HepG2 (cell line): ENCODE measurements around the gene GRIFIN. TPM values are rescaled to one million over a fixed set of nuclear protein-coding genes. Genes with fewer than 3 reads are reported as not detected.

Experiments
- ATAC-seq: fragments of 200-7000 bp; cut with Tn5 transposase; 3 replicates; pipeline ENCODE4 v1.9.1; 2020; ENCODE audit warnings: mild to moderate bottlenecking, moderate library complexity
- BruUV-seq: library from RNA; stranded (reverse); fragments of 400-500 nt; replicated peaks from 2 replicates; lab custom pipeline; 2021; lab: Mats Ljungman, UMichigan
- CTCF ChIA-PET: fragments of 300-600 bp; formaldehyde crosslinking; extraction: SDS; loops from one replicate; lab custom pipeline; 2021; ENCODE audit warnings: low total read pairs, inconsistent platforms, low intra/inter-chr PET ratio; lab: Yijun Ruan, JAX
- POLR2A ChIA-PET: fragments of 350-600 bp; sonication (Branson Sonifier 250); formaldehyde crosslinking; loops from one replicate; lab custom pipeline; 2020; ENCODE audit warnings: antibody characterized with exemption, inconsistent platforms; lab: Yijun Ruan, JAX
- DNase-seq: peaks from one replicate; pipeline ENCODE4 v3.0.0-alpha.2; 2015; ENCODE audit warnings: low spot score
- FAIRE-seq: peaks from 3 replicates; lab custom pipeline; 2011; peaks lifted over from hg19 to GRCh38; lab: Jason Lieb, UNC
- H2AFZ ChIP-seq: one replicate; pipeline ENCODE4 v1.6.1; 2011; ENCODE audit warnings: low read length, inconsistent platforms
- H3K27ac ChIP-seq: fragments of 300-600 bp; 3 replicates; pipeline ENCODE4 v1.8.0; 2011; ENCODE audit warnings: mixed run types, mild to moderate bottlenecking, mixed read lengths, low read length, inconsistent platforms; ENCODE audit not compliant: insufficient read depth; ENCODE audit errors: extremely low read length
- H3K27me3 ChIP-seq, 2 experiments: fragments of 200-600 bp in 1 of 2; 2 replicates in 1 of 2; 3 replicates in 1 of 2; pipeline versions ENCODE4 v1.6.0 to v1.8.0; 2011; ENCODE audit warnings: low read length in 2 of 2, mild to moderate bottlenecking in 2 of 2, moderate library complexity in 2 of 2, inconsistent platforms in 1 of 2; ENCODE audit not compliant: insufficient read depth in 2 of 2, control insufficient read depth in 1 of 2
- H3K36me3 ChIP-seq, 2 experiments: fragments of 200-600 bp in 1 of 2; replicated peaks in 1 of 2; 2 replicates in 1 of 2; 3 replicates in 1 of 2; pipeline versions ENCODE4 v1.5.1 to v1.8.0; 2011; ENCODE audit warnings: low read length in 2 of 2, inconsistent platforms in 1 of 2; ENCODE audit not compliant: insufficient read depth in 2 of 2, control insufficient read depth in 1 of 2
- H3K4me1 ChIP-seq: 2 replicates; pipeline ENCODE4 v1.5.1; 2012; ENCODE audit warnings: low read length, inconsistent platforms; ENCODE audit not compliant: insufficient read depth
- H3K4me2 ChIP-seq: 2 replicates; pipeline ENCODE4 v1.6.0; 2011; ENCODE audit warnings: low read depth, low read length, inconsistent platforms
- H3K4me3 ChIP-seq, 3 experiments: fragments of 200-600 bp in 1 of 3; sonication (generic), shearing (Covaris generic) in 1 of 3; replicated peaks in 1 of 3; 2 replicates each; pipeline ENCODE4 v1.5.1; 2011 to 2016; ENCODE audit warnings: low read length in 3 of 3, inconsistent platforms in 2 of 3, low read depth in 2 of 3, mild to moderate bottlenecking in 2 of 3, control low read depth in 1 of 3, mixed read lengths in 1 of 3; ENCODE audit not compliant: insufficient read depth in 1 of 3
- H3K79me2 ChIP-seq: one replicate; pipeline ENCODE4 v1.6.1; 2011; ENCODE audit warnings: low read length, inconsistent platforms; ENCODE audit not compliant: insufficient read depth
- H3K9ac ChIP-seq: 2 replicates; pipeline ENCODE4 v1.6.0; 2011; ENCODE audit warnings: mild to moderate bottlenecking, low read depth, low read length, inconsistent platforms; ENCODE audit not compliant: insufficient read depth
- H3K9me3 ChIP-seq: 2 replicates; pipeline ENCODE4 v1.5.1; 2012; ENCODE audit warnings: mild to moderate bottlenecking, low read length
- H4K20me1 ChIP-seq: 2 replicates; pipeline ENCODE4 v1.6.0; 2011; ENCODE audit warnings: inconsistent platforms, mild to moderate bottlenecking, low read length, moderate library complexity; ENCODE audit not compliant: insufficient read depth
- FOSL2 ChIP-seq: sonication (generic); formaldehyde crosslinking; IDR thresholded peaks from 2 replicates; pipeline ENCODE4 v1.4.0; 2020; ENCODE audit warnings: missing genetic modification reagents
- STAG1 ChIP-seq: sonication (generic); formaldehyde crosslinking; IDR thresholded peaks from 2 replicates; pipeline ENCODE4 v1.4.0; 2020; ENCODE audit warnings: missing genetic modification reagents
- ZMYM3 ChIP-seq: sonication (generic); formaldehyde crosslinking; IDR thresholded peaks from 2 replicates; pipeline ENCODE4 v1.5.1; 2020; ENCODE audit warnings: mild to moderate bottlenecking, missing genetic modification reagents
- WGBS: methylation state at CpG from one replicate; pipeline ENCODE4 v1.1.6; 2017; ENCODE audit warnings: low lambda C conversion rate; 5-methylcytosine and 5-hydroxymethylcytosine counted together
- in situ Hi-C: cut with HindIII; loops from 2 replicates; pipeline ENCODE4 v1.10.0; 2017; ENCODE audit warnings: low pct_unique_long_range_greater_than_20kb; ENCODE audit not compliant: extremely low pct_ligation_motif_present
- intact Hi-C: fragments of 100-400 bp; cut with micrococcal nuclease; formaldehyde crosslinking; loops from one replicate; pipeline ENCODE4 v1.10.0; 2022; ENCODE audit not compliant: unreplicated experiment
- polyA plus RNA-seq, 8 experiments: library from polyadenylated mRNA; depleted of rRNA in 3 of 8; stranded (reverse) in 7 of 8; unstranded in 1 of 8; fragments of >200 nt; fragmentation: Illumina TruSeq in 4 of 8; extraction: Trizol in 4 of 8; gene quantifications; 2 replicates each; pipeline versions ENCODE4 v1.2.1 to v1.2.3, GENCODE V29; 2011 to 2016; ENCODE audit warnings: low read depth in 4 of 8, missing spikeins in 1 of 8, mixed read lengths in 1 of 8; ENCODE audit not compliant: insufficient read depth in 1 of 8
- total RNA-seq, 5 experiments: library from RNA; depleted of rRNA; stranded (reverse); fragments of >200 nt; fragmentation: Illumina TruSeq; extraction: Trizol; gene quantifications; 2 replicates each; pipeline ENCODE4 v1.2.3, GENCODE V29; 2016; ENCODE audit warnings: low read depth in 1 of 5
- TF ChIP-seq, protein P1 (sequence below), 2 experiments: sonication (generic) in 1 of 2; formaldehyde crosslinking in 1 of 2; IDR thresholded peaks; 2 replicates each; pipeline versions ENCODE4 v1.4.0 to v1.6.1; 2018 to 2020; ENCODE audit warnings: missing genetic modification reagents in 2 of 2, borderline replicate concordance in 1 of 2, low read depth in 1 of 2, mild to moderate bottlenecking in 1 of 2, missing biosample characterization in 1 of 2
- TF ChIP-seq, protein P2 (sequence below): sonication (generic); formaldehyde crosslinking; conservative IDR thresholded peaks from 2 replicates; pipeline ENCODE4 v1.4.0; 2020; ENCODE audit warnings: missing genetic modification reagents
- TF ChIP-seq, protein P3 (sequence below): sonication (generic); formaldehyde crosslinking; IDR thresholded peaks from 2 replicates; pipeline ENCODE4 v1.5.1; 2020; ENCODE audit warnings: mild to moderate bottlenecking, missing genetic modification reagents, moderate library complexity

The GRIFIN gene
- total and polyA plus RNA-seq, 2 of the 13 experiments (the other 11 are each of a cell fraction or from before 2014, with no cell fraction given), result not detected

DNA sequence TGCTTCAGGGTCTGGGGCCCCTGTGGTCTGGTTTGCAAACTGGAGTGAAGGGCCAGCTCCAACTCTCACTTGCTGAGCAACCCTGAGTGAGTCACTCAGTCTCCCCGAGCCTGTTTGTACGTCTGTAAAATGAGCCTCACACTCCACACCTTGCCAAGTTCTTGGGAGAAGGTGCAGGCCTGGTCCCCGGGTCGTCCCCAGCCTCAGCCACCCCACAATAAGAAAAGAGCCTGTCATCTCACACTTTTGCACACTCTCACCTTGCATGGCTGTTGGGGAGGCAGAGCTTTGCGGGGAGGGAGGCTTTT, 5.2 kb downstream of the GRIFIN start:
- H3K36me3 ChIP-seq, result no peaks in the 10 kb centered on the region
- H2AFZ ChIP-seq, result no peak overlapping the region
- BruUV-seq, result no TSS peak
- DNase-seq (no peak), FAIRE-seq (no peak), ATAC-seq (no peak)
- no peaks in the 10 kb centered on the region for H3K9me3 ChIP-seq
- intact Hi-C loops (loop anchor here (10.0 kb wide), 1 partner anchor 94 kb away; no protein-coding TSS in a partner anchor), in situ Hi-C loops (no loop called here)
- peaks cover 45% of the 10 kb centered on the region for H3K4me1 ChIP-seq
- ChIA-PET POLR2A (interaction anchor here (4.2 kb wide), 1 partner anchor 19 kb away, joined by 22 read pairs; no protein-coding TSS in a partner anchor), CTCF (no interaction called here)
- H3K27ac ChIP-seq, result no peak overlapping the region
- 0 out of 2 replicates have a peak, but pooled peaks have one; percentile 4 for TF ChIP-seq FOSL2 (CRISPR knock-in tag)
- TF ChIP-seq, protein P1, sequence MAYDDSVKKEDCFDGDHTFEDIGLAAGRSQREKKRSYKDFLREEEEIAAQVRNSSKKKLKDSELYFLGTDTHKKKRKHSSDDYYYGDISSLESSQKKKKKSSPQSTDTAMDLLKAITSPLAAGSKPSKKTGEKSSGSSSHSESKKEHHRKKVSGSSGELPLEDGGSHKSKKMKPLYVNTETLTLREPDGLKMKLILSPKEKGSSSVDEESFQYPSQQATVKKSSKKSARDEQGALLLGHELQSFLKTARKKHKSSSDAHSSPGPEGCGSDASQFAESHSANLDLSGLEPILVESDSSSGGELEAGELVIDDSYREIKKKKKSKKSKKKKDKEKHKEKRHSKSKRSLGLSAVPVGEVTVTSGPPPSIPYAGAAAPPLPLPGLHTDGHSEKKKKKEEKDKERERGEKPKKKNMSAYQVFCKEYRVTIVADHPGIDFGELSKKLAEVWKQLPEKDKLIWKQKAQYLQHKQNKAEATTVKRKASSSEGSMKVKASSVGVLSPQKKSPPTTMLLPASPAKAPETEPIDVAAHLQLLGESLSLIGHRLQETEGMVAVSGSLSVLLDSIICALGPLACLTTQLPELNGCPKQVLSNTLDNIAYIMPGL (CRISPR knock-in tag; IDR thresholded peaks at IDR 0.05; ENCODE audit: borderline replicate concordance in 1 of 2, low read depth in 1 of 2), result no peak
- H3K4me2 ChIP-seq, result peak overlapping the region; percentile 47; the same call in 1 of the 2 replicates
- no peaks in the 10 kb centered on the region for H3K79me2 ChIP-seq
- no peaks in the 10 kb centered on the region for H4K20me1 ChIP-seq
- H3K27me3 ChIP-seq, result peaks cover 8 to 31% of the 10 kb centered on the region in 2 experiments; a peak in 4 of 5 replicates
- WGBS, result 86% methylated on average over 1 of the region's 5 CpGs
- no peak overlapping the region for H3K9ac ChIP-seq
- 0 out of 6 replicates have a peak overlapping the region, but pooled peaks of 1 of the 3 experiments have one; percentile 28 for H3K4me3 ChIP-seq

DNA sequence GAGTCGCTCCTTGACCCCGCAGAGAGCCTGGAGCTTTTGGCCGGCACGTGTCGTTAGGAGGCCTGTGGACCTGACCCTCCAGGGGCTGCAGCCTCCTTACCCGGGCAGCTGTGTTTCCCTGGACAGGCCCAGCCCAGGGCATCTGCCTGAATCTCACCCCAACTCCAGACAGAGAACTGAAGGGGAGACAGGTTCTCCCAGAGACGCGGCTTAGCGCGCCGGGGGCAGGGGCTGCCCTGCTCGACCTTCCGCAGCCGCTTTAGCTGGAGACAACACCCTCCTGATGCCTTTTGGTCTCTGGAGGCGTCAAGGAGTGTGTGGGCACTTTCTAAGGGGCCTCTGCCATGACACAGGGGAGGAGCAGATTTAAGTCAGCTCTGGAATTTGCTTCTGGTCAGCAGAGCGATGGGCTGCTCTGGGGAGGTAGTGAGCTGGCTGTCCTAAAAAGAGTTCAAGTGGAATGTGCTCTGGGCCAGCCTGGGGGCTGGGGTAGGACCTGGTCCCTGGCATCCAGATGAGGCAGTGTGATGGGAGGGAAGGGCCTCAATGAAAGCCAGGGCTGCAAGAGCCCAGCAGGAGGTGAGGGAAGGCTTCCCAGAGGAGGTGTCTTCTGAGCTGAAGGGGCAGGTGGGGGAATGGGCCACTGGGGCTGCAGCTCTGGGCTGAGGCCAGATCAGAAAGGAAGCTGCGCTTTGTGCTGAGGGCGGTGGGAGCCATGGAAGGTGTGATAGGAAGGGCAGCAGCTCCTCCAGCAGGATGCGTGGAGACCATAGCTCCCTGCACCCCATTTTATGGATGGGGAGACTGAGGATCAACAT, 5.8 kb downstream of the GRIFIN start:
- ChIA-PET CTCF (interaction anchor here (2.7 kb wide), 1 partner anchor 18 kb away, joined by 24 read pairs; no protein-coding TSS in a partner anchor), POLR2A (interaction anchor here (4.2 kb wide), 1 partner anchor 19 kb away, joined by 22 read pairs; no protein-coding TSS in a partner anchor)
- H2AFZ ChIP-seq, result no peak overlapping the region
- H3K9me3 ChIP-seq, result no peaks in the 10 kb centered on the region
- DNase-seq, result no peak
- no TSS peak for BruUV-seq
- H3K4me1 ChIP-seq, result peaks cover 44% of the 10 kb centered on the region
- no peak overlapping the region for H3K27ac ChIP-seq
- intact Hi-C loops (loop anchor here (10.0 kb wide), 1 partner anchor 94 kb away; no protein-coding TSS in a partner anchor), in situ Hi-C loops (no loop called here)
- H3K27me3 ChIP-seq, result peaks cover 4 to 30% of the 10 kb centered on the region in 2 experiments; a peak in 4 of 5 replicates
- no peak overlapping the region for H3K9ac ChIP-seq
- 0% methylated on average over 9 of the region's 19 CpGs for WGBS
- no peak for FAIRE-seq
- no peaks in the 10 kb centered on the region for H4K20me1 ChIP-seq
- peak overlapping the region in 1 of 3 experiments; percentile 38; a peak in 1 of 6 replicates for H3K4me3 ChIP-seq
- H3K79me2 ChIP-seq, result no peaks in the 10 kb centered on the region
- no peak; the same call in 2 of the 3 replicates for ATAC-seq
- no peaks in the 10 kb centered on the region for H3K36me3 ChIP-seq
- peak overlapping the region; percentile 54 for H3K4me2 ChIP-seq
- TF ChIP-seq, protein P2, sequence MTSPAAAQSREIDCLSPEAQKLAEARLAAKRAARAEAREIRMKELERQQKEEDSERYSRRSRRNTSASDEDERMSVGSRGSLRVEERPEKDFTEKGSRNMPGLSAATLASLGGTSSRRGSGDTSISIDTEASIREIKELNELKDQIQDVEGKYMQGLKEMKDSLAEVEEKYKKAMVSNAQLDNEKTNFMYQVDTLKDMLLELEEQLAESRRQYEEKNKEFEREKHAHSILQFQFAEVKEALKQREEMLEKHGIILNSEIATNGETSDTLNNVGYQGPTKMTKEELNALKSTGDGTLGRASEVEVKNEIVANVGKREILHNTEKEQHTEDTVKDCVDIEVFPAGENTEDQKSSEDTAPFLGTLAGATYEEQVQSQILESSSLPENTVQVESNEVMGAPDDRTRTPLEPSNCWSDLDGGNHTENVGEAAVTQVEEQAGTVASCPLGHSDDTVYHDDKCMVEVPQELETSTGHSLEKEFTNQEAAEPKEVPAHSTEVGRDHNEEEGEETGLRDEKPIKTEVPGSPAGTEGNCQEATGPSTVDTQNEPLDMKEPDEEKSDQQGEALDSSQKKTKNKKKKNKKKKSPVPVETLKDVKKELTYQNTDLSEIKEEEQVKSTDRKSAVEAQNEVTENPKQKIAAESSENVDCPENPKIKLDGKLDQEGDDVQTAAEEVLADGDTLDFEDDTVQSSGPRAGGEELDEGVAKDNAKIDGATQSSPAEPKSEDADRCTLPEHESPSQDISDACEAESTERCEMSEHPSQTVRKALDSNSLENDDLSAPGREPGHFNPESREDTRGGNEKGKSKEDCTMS, result no peak
- TF ChIP-seq, protein P3, sequence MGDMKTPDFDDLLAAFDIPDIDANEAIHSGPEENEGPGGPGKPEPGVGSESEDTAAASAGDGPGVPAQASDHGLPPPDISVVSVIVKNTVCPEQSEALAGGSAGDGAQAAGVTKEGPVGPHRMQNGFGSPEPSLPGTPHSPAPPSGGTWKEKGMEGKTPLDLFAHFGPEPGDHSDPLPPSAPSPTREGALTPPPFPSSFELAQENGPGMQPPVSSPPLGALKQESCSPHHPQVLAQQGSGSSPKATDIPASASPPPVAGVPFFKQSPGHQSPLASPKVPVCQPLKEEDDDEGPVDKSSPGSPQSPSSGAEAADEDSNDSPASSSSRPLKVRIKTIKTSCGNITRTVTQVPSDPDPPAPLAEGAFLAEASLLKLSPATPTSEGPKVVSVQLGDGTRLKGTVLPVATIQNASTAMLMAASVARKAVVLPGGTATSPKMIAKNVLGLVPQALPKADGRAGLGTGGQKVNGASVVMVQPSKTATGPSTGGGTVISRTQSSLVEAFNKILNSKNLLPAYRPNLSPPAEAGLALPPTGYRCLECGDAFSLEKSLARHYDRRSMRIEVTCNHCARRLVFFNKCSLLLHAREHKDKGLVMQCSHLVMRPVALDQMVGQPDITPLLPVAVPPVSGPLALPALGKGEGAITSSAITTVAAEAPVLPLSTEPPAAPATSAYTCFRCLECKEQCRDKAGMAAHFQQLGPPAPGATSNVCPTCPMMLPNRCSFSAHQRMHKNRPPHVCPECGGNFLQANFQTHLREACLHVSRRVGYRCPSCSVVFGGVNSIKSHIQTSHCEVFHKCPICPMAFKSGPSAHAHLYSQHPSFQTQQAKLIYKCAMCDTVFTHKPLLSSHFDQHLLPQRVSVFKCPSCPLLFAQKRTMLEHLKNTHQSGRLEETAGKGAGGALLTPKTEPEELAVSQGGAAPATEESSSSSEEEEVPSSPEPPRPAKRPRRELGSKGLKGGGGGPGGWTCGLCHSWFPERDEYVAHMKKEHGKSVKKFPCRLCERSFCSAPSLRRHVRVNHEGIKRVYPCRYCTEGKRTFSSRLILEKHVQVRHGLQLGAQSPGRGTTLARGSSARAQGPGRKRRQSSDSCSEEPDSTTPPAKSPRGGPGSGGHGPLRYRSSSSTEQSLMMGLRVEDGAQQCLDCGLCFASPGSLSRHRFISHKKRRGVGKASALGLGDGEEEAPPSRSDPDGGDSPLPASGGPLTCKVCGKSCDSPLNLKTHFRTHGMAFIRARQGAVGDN (CRISPR knock-in tag), result peak; percentile 31; the same call in 1 of the 2 replicates
- TF ChIP-seq STAG1 (CRISPR knock-in tag) (no peak), ZMYM3 (CRISPR knock-in tag) (peak; percentile 91)
